Tracheal epithelial cell (primary cell): Measurements from ENCODE around the gene C5AR1. TPM values are rescaled to one million over a fixed set of nuclear protein-coding genes. Genes with fewer than 3 reads are reported as not detected.

Experiments
- total RNA-seq: library from RNA; depleted of rRNA; stranded (reverse); fragments of >200 nt; gene quantifications from 2 replicates; pipeline ENCODE4 v1.2.1, GENCODE V29; 2014

The C5AR1 gene
- 0.21 and 0.24 TPM in 2 replicates for total RNA-seq

GRCh38 chr19:47309608-47310007, at the start of gene C5AR1:
Gene C5AR1 (plus strand): TSS chr19:47309861. CDS start chr19:47309896, 35 bp downstream.

GRCh38 chr19:47274071-47274890, 35.4 kb upstream of the C5AR1 start, which contains the start of gene INAFM1:
Gene INAFM1 (plus strand): TSS chr19:47274885. CDS start chr19:47274920, 35 bp downstream.

GRCh38 chr19:47331931-47332547, 22.4 kb downstream of the C5AR1 start, which contains the start of gene C5AR2:
Gene C5AR2 (plus strand): TSS chr19:47332175. CDS start chr19:47340800, 8,625 bp downstream.

GRCh38 chr19:47348819-47349795, 39.4 kb downstream of the C5AR1 start, which contains the start of gene DHX34:
Gene DHX34 (plus strand): TSS chr19:47349315. CDS start chr19:47353031, 3,716 bp downstream.

Other genes starting within 250 kb of the C5AR1 start
- gene ZC3H4, start 196.1 kb upstream of the C5AR1 start, total RNA-seq = 4.9 and 5.1 TPM in 2 replicates
- gene SAE1, start 179.0 kb upstream of the C5AR1 start, total RNA-seq = 75.7 and 82.9 TPM in 2 replicates
- gene BBC3, start 78.7 kb upstream of the C5AR1 start, total RNA-seq = 14.5 and 18.8 TPM in 2 replicates
- gene CCDC9, start 53.3 kb upstream of the C5AR1 start, total RNA-seq = 3.2 and 3.4 TPM in 2 replicates
- 0.43 and 0.48 TPM in 2 replicates for gene INAFM1, start 35.0 kb upstream of the C5AR1 start, total RNA-seq
- 0.24 TPM in 1 of 2 replicates, not detected in the other for gene C5AR2, start 22.3 kb downstream of the C5AR1 start, total RNA-seq
- gene DHX34, start 39.5 kb downstream of the C5AR1 start, total RNA-seq = 14.1 and 17.6 TPM in 2 replicates
- gene MEIS3, start 109.7 kb downstream of the C5AR1 start, total RNA-seq = 6.2 and 25.8 TPM in 2 replicates
- gene SLC8A2, start 162.0 kb downstream of the C5AR1 start, total RNA-seq = under 0.01 TPM in 1 of 2 replicates, not detected in the other
- 3.4 and 5.5 TPM in 2 replicates for gene KPTN, start 174.4 kb downstream of the C5AR1 start, total RNA-seq
- 36.2 and 57.1 TPM in 2 replicates for gene NAPA, start 205.2 kb downstream of the C5AR1 start, total RNA-seq